Neuronal stem cell (in vitro differentiated cells): Measurements from ENCODE around the gene GNG12.

Experiments used
- DNase-seq: peaks from one replicate; pipeline ENCODE4 v3.0.0-alpha.2; 2013; ENCODE audit warnings: low spot score
- H2AFZ ChIP-seq: one replicate; pipeline ENCODE4 v1.6.1; 2013; ENCODE audit warnings: mild to moderate bottlenecking, low read length, inconsistent platforms
- H2AK5ac ChIP-seq: 2 replicates; pipeline ENCODE4 v1.6.1; 2013; ENCODE audit warnings: low read depth, mild to moderate bottlenecking, inconsistent platforms, low read length, moderate library complexity, mixed read lengths
- H2BK120ac ChIP-seq: 2 replicates; pipeline ENCODE4 v1.6.1; 2013; ENCODE audit warnings: low read depth, mild to moderate bottlenecking, inconsistent platforms, low read length, moderate library complexity, mixed read lengths
- H2BK12ac ChIP-seq: one replicate; pipeline ENCODE4 v1.6.1; 2013; ENCODE audit warnings: low read length, inconsistent platforms
- H2BK15ac ChIP-seq: 2 replicates; pipeline ENCODE4 v1.6.1; 2013; ENCODE audit warnings: mild to moderate bottlenecking, low read length, inconsistent platforms, mixed read lengths
- H2BK5ac ChIP-seq: one replicate; pipeline ENCODE4 v1.6.1; 2013; ENCODE audit warnings: inconsistent platforms, mild to moderate bottlenecking, low read length, moderate library complexity
- H3K14ac ChIP-seq: one replicate; pipeline ENCODE4 v1.6.1; 2013; ENCODE audit warnings: low read length, inconsistent platforms
- H3K18ac ChIP-seq: 2 replicates; pipeline ENCODE4 v1.6.1; 2013; ENCODE audit warnings: low read length, inconsistent platforms
- H3K23ac ChIP-seq: 2 replicates; pipeline ENCODE4 v1.6.1; 2013; ENCODE audit warnings: low read depth, mild to moderate bottlenecking, mixed read lengths, low read length, inconsistent platforms; ENCODE audit not compliant: poor library complexity
- H3K27ac ChIP-seq: replicated peaks from 3 replicates; pipeline ENCODE4 v1.5.1; 2013; ENCODE audit warnings: low read length, inconsistent platforms
- H3K27me3 ChIP-seq, 3 experiments: 2 replicates each; pipeline ENCODE4 v1.6.1; 2013; ENCODE audit warnings: low read length in 3 of 3, mild to moderate bottlenecking in 2 of 3, inconsistent platforms in 1 of 3, low read depth in 1 of 3, mixed read lengths in 1 of 3, moderate library complexity in 1 of 3; ENCODE audit not compliant: control insufficient read depth in 3 of 3, insufficient read depth in 3 of 3
- H3K36me3 ChIP-seq, 2 donors: replicated peaks in 1 of 2; 2 replicates each; pipeline ENCODE4 v1.6.1; 2013; ENCODE audit warnings: low read length in 2 of 2; ENCODE audit not compliant: control insufficient read depth in 2 of 2, insufficient read depth in 2 of 2
- H3K4ac ChIP-seq: 2 replicates; pipeline ENCODE4 v1.6.1; 2013; ENCODE audit warnings: inconsistent platforms, mild to moderate bottlenecking, low read length, moderate library complexity
- H3K4me1 ChIP-seq, 2 donors: 1 replicate in 1 of 2; 2 replicates in 1 of 2; pipeline ENCODE4 v1.6.1; 2013; ENCODE audit warnings: low read length in 2 of 2, low read depth in 1 of 2; ENCODE audit not compliant: control insufficient read depth in 2 of 2, insufficient read depth in 1 of 2
- H3K4me2 ChIP-seq: one replicate; pipeline ENCODE4 v1.6.1; 2013; ENCODE audit warnings: mild to moderate bottlenecking, low read length, inconsistent platforms; ENCODE audit not compliant: insufficient read depth, poor library complexity, severe bottlenecking
- H3K4me3 ChIP-seq, 2 donors: 2 replicates each; pipeline ENCODE4 v1.5.1; 2013; ENCODE audit warnings: low read length in 2 of 2, mild to moderate bottlenecking in 2 of 2, inconsistent platforms in 1 of 2, moderate library complexity in 1 of 2
- H3K79me1 ChIP-seq: one replicate; pipeline ENCODE4 v1.6.1; 2013; ENCODE audit warnings: low read depth, mild to moderate bottlenecking, inconsistent platforms, low read length, moderate library complexity
- H3K9ac ChIP-seq: one replicate; pipeline ENCODE4 v1.6.1; 2013; ENCODE audit warnings: mild to moderate bottlenecking, low read depth, low read length, inconsistent platforms; ENCODE audit not compliant: poor library complexity
- H3K9me3 ChIP-seq, 2 donors: replicated peaks in 1 of 2; 2 replicates each; pipeline versions ENCODE3 to v1.6.1; 2013; ENCODE audit warnings: low read length in 2 of 2, mild to moderate bottlenecking in 2 of 2, inconsistent platforms in 1 of 2, low read depth in 1 of 2, mixed read lengths in 1 of 2, moderate library complexity in 1 of 2; ENCODE audit not compliant: control insufficient read depth in 2 of 2, insufficient read depth in 1 of 2
- H4K8ac ChIP-seq: one replicate; pipeline ENCODE4 v1.6.1; 2013; ENCODE audit warnings: low read depth, mild to moderate bottlenecking, inconsistent platforms, low read length, moderate library complexity
- H4K91ac ChIP-seq: one replicate; pipeline ENCODE4 v1.6.1; 2013; ENCODE audit warnings: low read length, low read depth, mild to moderate bottlenecking, inconsistent platforms; ENCODE audit not compliant: poor library complexity
- WGBS, 2 donors: extraction: QIAGEN DNeasy Blood & Tissue Kit; methylation state at CpG; one replicate each; pipeline ENCODE4 v1.1.7; 2013; ENCODE audit warnings: missing lambda C conversion rate in 2 of 2, mixed read lengths in 1 of 2; ENCODE audit not compliant: insufficient read length in 2 of 2, insufficient replicate concordance in 1 of 2; ENCODE audit errors: extremely low coverage in 2 of 2; 5-methylcytosine and 5-hydroxymethylcytosine counted together

GNG12 gene

GRCh38 chr1:67855444-67855843 is 22.2 kb upstream of the GNG12 start:
- Histone ChIP-seq H2BK15ac (no peak overlapping the region), H2BK12ac (no peak overlapping the region), H2BK120ac (no peak overlapping the region), H4K8ac (no peak overlapping the region), H2AK5ac (no peak overlapping the region), H3K23ac (no peak overlapping the region), H4K91ac (no peak overlapping the region), H2BK5ac (no peak overlapping the region), H3K27ac (no peak overlapping the region), H3K4me1 (peaks cover 0 to 23% of the 10 kb centered on the region in 2 donors), H3K79me1 (no peaks in the 10 kb centered on the region), H3K9ac (no peak overlapping the region), H3K4ac (no peak overlapping the region), H2AFZ (no peak overlapping the region), H3K9me3 (no peaks in the 10 kb centered on the region), H3K14ac (no peak overlapping the region), H3K4me3 (no peak overlapping the region), H3K36me3 (no peaks in the 10 kb centered on the region), H3K27me3 (no peaks in the 10 kb centered on the region), H3K18ac (no peak overlapping the region), H3K4me2 (no peak overlapping the region)
- WGBS, 2 donors, result no CpG with 5 or more reads among the region's 4 CpGs
- DNase-seq, result no peak

GRCh38 chr1:67853704-67854103 is 20.4 kb upstream of the GNG12 start:
- Histone ChIP-seq H2BK12ac (no peak overlapping the region), H2BK15ac (no peak overlapping the region), H3K79me1 (no peaks in the 10 kb centered on the region), H2BK5ac (no peak overlapping the region), H2BK120ac (no peak overlapping the region), H3K14ac (no peak overlapping the region), H3K36me3 (no peaks in the 10 kb centered on the region), H3K9me3 (no peaks in the 10 kb centered on the region), H2AFZ (no peak overlapping the region), H3K18ac (no peak overlapping the region), H2AK5ac (no peak overlapping the region), H3K27ac (no peak overlapping the region), H3K4ac (no peak overlapping the region), H4K91ac (no peak overlapping the region), H3K4me3 (no peak overlapping the region), H3K27me3 (no peaks in the 10 kb centered on the region), H3K4me1 (peaks cover 0 to 23% of the 10 kb centered on the region in 2 donors), H3K9ac (no peak overlapping the region), H4K8ac (no peak overlapping the region), H3K23ac (no peak overlapping the region), H3K4me2 (no peak overlapping the region)
- DNase-seq, result peak; percentile 79
- WGBS, 2 donors, result no CpG with 5 or more reads among the region's 2 CpGs

- Histone ChIP-seq H3K23ac (no peak overlapping the region), H3K4me2 (no peak overlapping the region), H2BK120ac (no peak overlapping the region), H2AK5ac (no peak overlapping the region), H3K9me3 (no peaks in the 10 kb centered on the region), H2BK12ac (no peak overlapping the region), H3K4me1 (peaks cover 0 to 23% of the 10 kb centered on the region in 2 donors), H2BK5ac (no peak overlapping the region), H2AFZ (no peak overlapping the region), H2BK15ac (no peak overlapping the region), H3K27me3 (no peaks in the 10 kb centered on the region), H3K4me3 (no peak overlapping the region), H4K91ac (no peak overlapping the region), H3K9ac (no peak overlapping the region), H3K4ac (no peak overlapping the region), H3K18ac (no peak overlapping the region), H3K36me3 (no peaks in the 10 kb centered on the region), H3K79me1 (no peaks in the 10 kb centered on the region), H4K8ac (no peak overlapping the region), H3K14ac (no peak overlapping the region), H3K27ac (no peak overlapping the region)
- DNase-seq, result no peak
- WGBS, 2 donors, result 100% methylated on average over 2 of the region's 6 CpGs; no CpG with 5 or more reads in 1 of the 2 donors
These were observed 18.5 kb upstream of the GNG12 start for GRCh38 chr1:67851800-67852199.

- Histone ChIP-seq H2BK12ac (no peak overlapping the region), H3K9ac (no peak overlapping the region), H2BK120ac (no peak overlapping the region), H4K91ac (no peak overlapping the region), H3K36me3 (no peaks in the 10 kb centered on the region), H3K27me3 (no peaks in the 10 kb centered on the region), H3K23ac (no peak overlapping the region), H2BK5ac (no peak overlapping the region), H4K8ac (no peak overlapping the region), H3K4me1 (peaks cover 0 to 14% of the 10 kb centered on the region in 2 donors), H3K4me3 (no peak overlapping the region), H3K18ac (no peak overlapping the region), H3K9me3 (no peaks in the 10 kb centered on the region), H3K79me1 (no peaks in the 10 kb centered on the region), H2BK15ac (no peak overlapping the region), H2AK5ac (no peak overlapping the region), H2AFZ (no peak overlapping the region), H3K4ac (no peak overlapping the region), H3K27ac (no peak overlapping the region), H3K4me2 (no peak overlapping the region), H3K14ac (no peak overlapping the region)
- no peak for DNase-seq
- WGBS, 2 donors, result no CpG with 5 or more reads among the region's 1 CpG
These were observed 17.4 kb upstream of the GNG12 start for GRCh38 chr1:67850611-67851075.
